Transverse colon (tissue), 4 donors: ENCODE measurements around the gene METTL2B.
"Not testable (repeated sequence)": the region's sequence is repeated elsewhere in the genome, so short reads cannot be mapped to it uniquely, and the experiment has no call there.

ENCODE experiments used
- CTCF ChIP-seq, 5 experiments: fragments of 200-600 bp in 3 of 5; fragments of 450-650 bp in 2 of 5; sonication (generic) in 3 of 5; IDR thresholded peaks; 1 replicate in 2 of 5; 2 replicates in 3 of 5; pipeline ENCODE4 v1.5.1; 2016 to 2017; ENCODE audit warnings: antibody characterized with exemption in 5 of 5, inconsistent platforms in 3 of 5, mild to moderate bottlenecking in 2 of 5, moderate library complexity in 1 of 5
- EP300 ChIP-seq: sonication (generic); formaldehyde crosslinking; IDR thresholded peaks from one replicate; pipeline ENCODE4 v1.6.1; 2017; ENCODE audit warnings: antibody characterized with exemption, low read depth
- POLR2AphosphoS5 ChIP-seq, 3 donors: sonication (generic); formaldehyde crosslinking; IDR thresholded peaks; one replicate each; pipeline ENCODE4 v1.6.1; 2016; ENCODE audit warnings: antibody characterized with exemption in 3 of 3

GRCh38 chr7:128532956-128533355 lies 56.4 kb downstream of the METTL2B start:
- TF ChIP-seq CTCF (IDR thresholded peaks at IDR 0.05); EP300; POLR2AphosphoS5 (IDR thresholded peaks at IDR 0.05): not testable (repeated sequence)
